ENCODE measurements around the gene OVCA2. TPM values are rescaled to one million over a fixed set of nuclear protein-coding genes. Genes with fewer than 3 reads are reported as not detected.

The OVCA2 gene
- total RNA-seq, 6 donors from 2014 or later, result 20.1 to 56.1 (median 33.5) TPM

GRCh38 chr17:2058586-2059546 is 17.0 kb downstream of the OVCA2 start:
- peaks cover 0 to 38% (median 11%) of the 10 kb centered on the region in 4 donors for H3K27me3 ChIP-seq
- no peaks in the 10 kb centered on the region for H3K9me3 ChIP-seq
- ATAC-seq (ENCODE audit: low FRiP score in 2 of 2) (peak; percentile 57 to 62), DNase-seq (peak; percentile 90 to 94)
- H3K27ac ChIP-seq, result peak overlapping the region; percentile 80 to 93 (median 88)
- H3K4me1 ChIP-seq, result peaks cover 62 to 88% (median 66%) of the 10 kb centered on the region in 4 donors
- TF ChIP-seq EP300 (IDR thresholded peaks at IDR 0.05) (no peak), POLR2AphosphoS5 (IDR thresholded peaks at IDR 0.05) (peak in 1 of 2 donors; percentile 29), CTCF (IDR thresholded peaks at IDR 0.05) (peak; percentile 56 to 95 (median 92)), POLR2A (IDR thresholded peaks at IDR 0.05) (no peak)
- H3K4me3 ChIP-seq, result peak overlapping the region in 3 of 4 donors; percentile 25 to 76 (median 56)
- WGBS, 2 donors, result 21 to 72% methylated on average over 29 to 75 of the region's 78 CpGs
- H3K36me3 ChIP-seq, result peaks cover 0 to 23% (median 9%) of the 10 kb centered on the region in 4 donors

GRCh38 chr17:2059547-2060384 is 17.9 kb downstream of the OVCA2 start:
- H3K27ac ChIP-seq, result peak overlapping the region; percentile 80 to 93 (median 88)
- peaks cover 0 to 30% (median 11%) of the 10 kb centered on the region in 4 donors for H3K27me3 ChIP-seq
- TF ChIP-seq CTCF (IDR thresholded peaks at IDR 0.05) (no peak), POLR2AphosphoS5 (IDR thresholded peaks at IDR 0.05) (no peak), POLR2A (IDR thresholded peaks at IDR 0.05) (no peak), EP300 (IDR thresholded peaks at IDR 0.05) (no peak)
- WGBS, 2 donors, result 73 to 74% methylated on average over 17 to 21 of the region's 21 CpGs
- H3K9me3 ChIP-seq, result no peaks in the 10 kb centered on the region
- no peak for DNase-seq
- H3K4me1 ChIP-seq, result peaks cover 56 to 82% (median 61%) of the 10 kb centered on the region in 4 donors
- peaks cover 0 to 30% (median 15%) of the 10 kb centered on the region in 4 donors for H3K36me3 ChIP-seq
- peak overlapping the region in 2 of 4 donors; percentile 56 to 76 for H3K4me3 ChIP-seq
- no peak for ATAC-seq (ENCODE audit: low FRiP score in 2 of 2)

DNA sequence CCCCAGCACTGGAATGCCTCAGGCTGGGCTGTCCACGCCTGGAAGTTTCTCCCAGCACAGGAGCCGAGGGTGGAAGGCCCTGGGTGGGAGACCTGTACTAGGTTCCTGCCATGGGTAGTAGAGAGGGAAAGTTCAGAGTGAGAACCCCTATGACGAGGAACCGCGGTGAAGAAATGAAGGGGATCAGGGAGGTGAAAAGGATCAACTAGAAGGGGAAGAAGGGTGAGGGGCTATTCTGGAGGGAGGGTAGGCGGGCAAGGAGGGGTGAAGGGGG is 18.5 kb downstream of the OVCA2 start:
- peaks cover 0 to 36% (median 18%) of the 10 kb centered on the region in 4 donors for H3K36me3 ChIP-seq
- H3K4me3 ChIP-seq, result no peak overlapping the region
- peaks cover 57 to 77% (median 62%) of the 10 kb centered on the region in 4 donors for H3K4me1 ChIP-seq
- H3K27me3 ChIP-seq, result peaks cover 0 to 28% (median 10%) of the 10 kb centered on the region in 4 donors
- H3K9me3 ChIP-seq, result no peaks in the 10 kb centered on the region
- TF ChIP-seq POLR2A (IDR thresholded peaks at IDR 0.05) (no peak), POLR2AphosphoS5 (IDR thresholded peaks at IDR 0.05) (no peak), CTCF (IDR thresholded peaks at IDR 0.05) (no peak), EP300 (IDR thresholded peaks at IDR 0.05) (no peak)
- H3K27ac ChIP-seq, result peak overlapping the region; percentile 80 to 93 (median 88)
- 79 to 85% methylated on average over 6 of the region's 6 CpGs for WGBS, 2 donors
- no peak for DNase-seq
- no peak for ATAC-seq (ENCODE audit: low FRiP score in 2 of 2)

DNA sequence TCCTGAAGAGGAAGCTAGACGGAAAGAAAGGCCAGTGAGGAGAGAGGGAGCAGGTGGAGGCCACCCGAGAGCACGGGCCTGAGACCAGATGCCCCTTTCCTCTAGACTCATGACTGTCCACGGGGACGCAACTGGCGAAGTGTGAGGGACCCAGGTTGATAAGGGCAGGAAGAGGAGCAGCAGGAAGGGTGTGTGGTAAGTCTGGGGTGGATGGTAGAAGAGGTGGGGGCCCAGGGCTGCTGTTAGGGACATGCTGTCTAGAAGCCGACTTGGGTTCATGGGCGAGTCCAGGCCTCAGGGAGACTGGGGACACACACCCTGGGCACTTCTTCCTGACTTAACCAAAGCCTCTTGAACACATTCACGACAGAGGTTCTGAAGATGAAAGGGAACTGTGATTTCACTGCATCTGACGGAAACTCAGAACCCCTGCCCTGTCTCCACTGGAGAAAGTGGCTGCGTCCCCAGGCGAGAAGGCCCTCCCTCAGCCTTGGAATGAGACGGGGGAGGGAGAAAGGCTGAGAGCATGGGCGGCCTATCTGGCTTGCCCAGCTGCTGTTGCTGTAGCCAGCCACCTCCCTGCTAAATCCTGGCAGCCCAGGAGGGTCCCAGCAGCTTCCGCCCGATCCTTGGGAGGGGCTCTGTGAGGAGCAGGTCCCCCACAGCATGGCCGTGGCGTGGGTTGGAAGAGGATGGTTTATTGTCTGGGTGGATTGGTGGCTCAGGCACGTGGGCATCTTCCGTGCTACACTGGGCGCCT is 19.0 kb downstream of the OVCA2 start:
- 70 to 75% methylated on average over 20 to 21 of the region's 21 CpGs for WGBS, 2 donors
- DNase-seq, result peak in 1 of 2 donors; percentile 54
- peaks cover 0 to 22% (median 8%) of the 10 kb centered on the region in 4 donors for H3K27me3 ChIP-seq
- peak overlapping the region; percentile 80 to 93 (median 88) for H3K27ac ChIP-seq
- no peaks in the 10 kb centered on the region for H3K9me3 ChIP-seq
- TF ChIP-seq CTCF (IDR thresholded peaks at IDR 0.05) (no peak), POLR2A (IDR thresholded peaks at IDR 0.05) (no peak), POLR2AphosphoS5 (IDR thresholded peaks at IDR 0.05) (no peak), EP300 (IDR thresholded peaks at IDR 0.05) (no peak)
- no peak overlapping the region for H3K4me3 ChIP-seq
- ATAC-seq (ENCODE audit: low FRiP score in 2 of 2), result no peak
- peaks cover 0 to 38% (median 18%) of the 10 kb centered on the region in 4 donors for H3K36me3 ChIP-seq
- peaks cover 56 to 73% (median 60%) of the 10 kb centered on the region in 4 donors for H3K4me1 ChIP-seq

All from upper lobe of left lung (tissue), 6 donors.